NK-92 treated with Interleukin-12 subunit alpha and Interleukin-12 subunit beta, amount 100 ng/mL, for 24 hours (cell line): Measurements from ENCODE around the gene GRM1.

Experiments
- DNase-seq: peaks from one replicate; lab custom pipeline; 2025; lab: John Stamatoyannopoulos, UW

The GRM1 gene

GRCh38 chr6:146335336-146335735, 306.5 kb downstream of the GRM1 start:
- no peak for DNase-seq

- DNase-seq = no peak
Observed at GRCh38 chr6:146336191-146336590, 307.3 kb downstream of the GRM1 start.

- no peak for DNase-seq
Observed at GRCh38 chr6:146337376-146337775, 308.5 kb downstream of the GRM1 start.

GRCh38 chr6:146339716-146340115, 310.9 kb downstream of the GRM1 start:
- DNase-seq = no peak

GRCh38 chr6:146341493-146342230, 312.8 kb downstream of the GRM1 start:
- no peak for DNase-seq

GRCh38 chr6:146345598-146345997, 316.7 kb downstream of the GRM1 start:
- DNase-seq = no peak

- DNase-seq = no peak
Observed at GRCh38 chr6:146347090-146347489, 318.2 kb downstream of the GRM1 start.

GRCh38 chr6:146347690-146348089, 318.8 kb downstream of the GRM1 start:
- DNase-seq = no peak

- no peak for DNase-seq
Observed at GRCh38 chr6:146351018-146351417, 322.2 kb downstream of the GRM1 start.

GRCh38 chr6:146352163-146352562, 323.3 kb downstream of the GRM1 start:
- DNase-seq = no peak

- DNase-seq = no peak
Observed at GRCh38 chr6:146354451-146354850, 325.6 kb downstream of the GRM1 start.

GRCh38 chr6:146355521-146356100, 326.7 kb downstream of the GRM1 start:
- no peak for DNase-seq

GRCh38 chr6:146357578-146358430, 328.9 kb downstream of the GRM1 start:
- peak; percentile 14 for DNase-seq

GRCh38 chr6:146358431-146359046, 329.7 kb downstream of the GRM1 start:
- DNase-seq = no peak

GRCh38 chr6:146359131-146359530, 330.3 kb downstream of the GRM1 start:
- DNase-seq = no peak

- DNase-seq = no peak
Observed at GRCh38 chr6:146361128-146361924, 332.5 kb downstream of the GRM1 start.

- no peak for DNase-seq
Observed at GRCh38 chr6:146363838-146364607, 335.2 kb downstream of the GRM1 start.

- DNase-seq = no peak
Observed at GRCh38 chr6:146364816-146365594, 336.1 kb downstream of the GRM1 start.

GRCh38 chr6:146367061-146367460, 338.2 kb downstream of the GRM1 start:
- DNase-seq = no peak

- no peak for DNase-seq
Observed at GRCh38 chr6:146369866-146370265, 341.0 kb downstream of the GRM1 start.
